Uterus (tissue), 2 donors: Measurements from ENCODE around the gene YPEL5.
A peak's percentile ranks its signal among the peaks of the same experiment; 100 is the strongest.

Experiments
- POLR2A ChIP-seq, 2 donors: fragments of 450-650 bp; IDR thresholded peaks; one replicate each; pipeline ENCODE4 v1.6.1; 2016; ENCODE audit warnings: antibody characterized with exemption in 2 of 2, mild to moderate bottlenecking in 1 of 2, moderate library complexity in 1 of 2
- TF ChIP-seq, protein P1 (sequence below), 4 experiments: fragments of 200-600 bp in 2 of 4; fragments of 450-650 bp in 2 of 4; sonication (generic) in 2 of 4; IDR thresholded peaks; one replicate each; pipeline ENCODE4 v1.5.1; 2016 to 2019; ENCODE audit warnings: antibody characterized with exemption in 4 of 4, mild to moderate bottlenecking in 2 of 4, moderate library complexity in 1 of 4

DNA sequence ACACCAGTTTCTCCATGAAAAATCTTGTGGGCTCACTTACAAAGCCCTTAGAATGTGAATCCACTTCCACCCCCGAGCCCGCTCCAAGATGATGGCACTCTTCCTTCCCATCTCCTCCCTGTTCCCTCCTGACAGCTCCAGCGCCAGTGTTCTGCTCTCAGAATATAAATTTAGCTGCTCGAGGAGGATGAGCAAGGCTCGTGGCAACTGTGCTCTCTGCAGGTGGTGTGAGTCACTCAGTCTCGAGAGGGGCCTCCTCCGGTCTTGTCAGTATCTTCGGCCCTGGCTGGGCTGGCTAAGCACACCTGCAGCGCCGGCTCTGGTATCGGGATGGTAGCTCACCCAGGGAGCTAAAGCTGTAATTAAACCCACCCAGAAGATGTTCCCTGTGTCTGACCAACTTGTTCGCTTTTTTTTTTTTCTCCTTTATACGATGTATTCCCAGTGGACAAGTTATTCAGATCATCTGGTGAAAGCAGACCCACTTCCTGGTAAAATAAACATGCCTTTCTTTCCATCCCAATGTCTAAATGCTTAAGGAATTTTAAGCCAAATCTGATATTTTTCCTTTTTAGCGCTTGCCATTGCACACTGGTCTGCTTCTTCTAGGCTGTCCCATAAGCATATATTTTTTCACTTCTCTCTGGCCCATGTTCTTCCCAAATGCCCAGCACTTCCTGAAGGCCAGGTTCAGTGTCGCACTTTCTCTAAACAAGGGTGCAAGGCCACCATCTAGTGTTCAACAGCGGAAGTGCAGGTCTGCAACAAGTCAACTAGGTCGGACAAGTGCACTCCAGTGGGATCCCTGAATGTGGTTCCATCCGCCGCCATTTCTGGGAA, 31.4 kb upstream of the YPEL5 start:
- no peak for TF ChIP-seq POLR2A (IDR thresholded peaks at IDR 0.05)
- TF ChIP-seq, protein P1, sequence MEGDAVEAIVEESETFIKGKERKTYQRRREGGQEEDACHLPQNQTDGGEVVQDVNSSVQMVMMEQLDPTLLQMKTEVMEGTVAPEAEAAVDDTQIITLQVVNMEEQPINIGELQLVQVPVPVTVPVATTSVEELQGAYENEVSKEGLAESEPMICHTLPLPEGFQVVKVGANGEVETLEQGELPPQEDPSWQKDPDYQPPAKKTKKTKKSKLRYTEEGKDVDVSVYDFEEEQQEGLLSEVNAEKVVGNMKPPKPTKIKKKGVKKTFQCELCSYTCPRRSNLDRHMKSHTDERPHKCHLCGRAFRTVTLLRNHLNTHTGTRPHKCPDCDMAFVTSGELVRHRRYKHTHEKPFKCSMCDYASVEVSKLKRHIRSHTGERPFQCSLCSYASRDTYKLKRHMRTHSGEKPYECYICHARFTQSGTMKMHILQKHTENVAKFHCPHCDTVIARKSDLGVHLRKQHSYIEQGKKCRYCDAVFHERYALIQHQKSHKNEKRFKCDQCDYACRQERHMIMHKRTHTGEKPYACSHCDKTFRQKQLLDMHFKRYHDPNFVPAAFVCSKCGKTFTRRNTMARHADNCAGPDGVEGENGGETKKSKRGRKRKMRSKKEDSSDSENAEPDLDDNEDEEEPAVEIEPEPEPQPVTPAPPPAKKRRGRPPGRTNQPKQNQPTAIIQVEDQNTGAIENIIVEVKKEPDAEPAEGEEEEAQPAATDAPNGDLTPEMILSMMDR (IDR thresholded peaks at IDR 0.05), result peak; percentile 76 to 84 (median 84)
